Measurements from ENCODE around the gene NPR2. TPM values are rescaled to one million over a fixed set of nuclear protein-coding genes. Genes with fewer than 3 reads are reported as not detected.

Gene NPR2
- total RNA-seq, 1 experiment from 2014 or later, result 12.5 TPM

DNA sequence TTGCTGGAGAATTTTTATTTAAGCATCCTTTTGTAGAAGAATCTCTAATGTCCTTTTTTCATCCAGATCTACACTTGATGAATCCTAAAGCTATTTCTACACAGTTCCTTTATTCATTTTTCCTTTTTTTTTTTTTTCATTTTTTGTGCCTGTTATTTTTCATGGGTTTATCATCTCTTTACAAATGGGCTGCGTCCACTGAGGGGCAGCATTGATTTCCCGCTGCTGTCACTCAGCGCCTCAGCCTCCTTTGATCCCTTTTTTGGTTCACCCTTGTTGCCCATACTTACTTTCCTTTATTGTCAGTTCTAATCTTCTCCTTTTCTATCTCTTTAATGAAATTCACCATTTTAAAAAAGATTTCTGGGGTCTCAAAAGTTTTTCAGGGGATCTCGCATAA, 31.6 kb upstream of the NPR2 start:
- Histone ChIP-seq H3K23ac (ENCODE audit: insufficient read length, low read depth, low read length) (no peak overlapping the region), H3K18ac (ENCODE audit: insufficient read length, low read depth, low read length) (no peak overlapping the region), H3K79me2 (ENCODE audit: insufficient read depth, low read length) (no peaks in the 10 kb centered on the region; the same call in 1 of the 2 replicates), H4K20me1 (ENCODE audit: control insufficient read depth, insufficient read depth, insufficient read length) (no peaks in the 10 kb centered on the region), H2BK12ac (ENCODE audit: insufficient read length, low read depth, low read length) (no peak overlapping the region), H3T11ph (ENCODE audit: low read length) (no peak overlapping the region), H3K27me3 (ENCODE audit: insufficient read depth, low read length) (no peaks in the 10 kb centered on the region), H3K27ac (ENCODE audit: insufficient read length, low read depth, low read length) (no peak overlapping the region), H3K9me3 (ENCODE audit: control insufficient read depth, low read depth, low read length) (no peaks in the 10 kb centered on the region), H3K56ac (ENCODE audit: insufficient read length, low read depth, low read length) (no peak overlapping the region), H3K79me1 (ENCODE audit: insufficient read depth, low read depth, low read length, poor library complexity, severe bottlenecking) (no peaks in the 10 kb centered on the region), H2BK5ac (ENCODE audit: insufficient read length, low read length) (no peak overlapping the region), H3K4me2 (ENCODE audit: insufficient read depth, insufficient read length, low read length) (no peak overlapping the region), H4K8ac (replicated peaks; ENCODE audit: insufficient read length, low read depth, low read length) (no peak overlapping the region), H4K91ac (ENCODE audit: insufficient read length, low read depth, low read length) (no peak overlapping the region), H4K5ac (ENCODE audit: insufficient read length, low read depth, low read length) (no peak overlapping the region), H2AK5ac (ENCODE audit: insufficient read length, low read length) (no peak overlapping the region), H2BK15ac (ENCODE audit: low read depth, low read length) (no peak overlapping the region), H2BK20ac (ENCODE audit: low read depth, low read length, poor library complexity, severe bottlenecking) (no peak overlapping the region), H2AFZ (ENCODE audit: low read length) (no peak overlapping the region), H3K4ac (ENCODE audit: low read depth, low read length) (no peak overlapping the region), H3K4me1 (ENCODE audit: insufficient read depth, low read length) (no peaks in the 10 kb centered on the region), H3K23me2 (ENCODE audit: insufficient read length, low read depth, low read length, poor library complexity, severe bottlenecking) (peaks cover 3% of the 10 kb centered on the region), H2BK120ac (ENCODE audit: low read depth, low read length, poor library complexity, severe bottlenecking) (no peak overlapping the region), H3K9ac (ENCODE audit: extremely low read depth, insufficient read length, low read length) (no peak overlapping the region), H3K14ac (ENCODE audit: insufficient read depth, low read length) (no peak overlapping the region)
- Mint-ChIP-seq H3K4me1 (peaks cover 36 to 40% of the 10 kb centered on the region in 2 experiments), H3K27me3 (ENCODE audit: low read depth) (no peaks in the 10 kb centered on the region), H3K9me3 (no peaks in the 10 kb centered on the region), H3K4me3 (no peak overlapping the region), H3K36me3 (ENCODE audit: insufficient read depth in 1 of 3, low read depth in 3 of 3) (peaks cover 6 to 7% (median 7%) of the 10 kb centered on the region in 3 experiments; a peak in 6 of 7 replicates), H3K27ac (no peak overlapping the region)
- TF ChIP-seq, protein P1, sequence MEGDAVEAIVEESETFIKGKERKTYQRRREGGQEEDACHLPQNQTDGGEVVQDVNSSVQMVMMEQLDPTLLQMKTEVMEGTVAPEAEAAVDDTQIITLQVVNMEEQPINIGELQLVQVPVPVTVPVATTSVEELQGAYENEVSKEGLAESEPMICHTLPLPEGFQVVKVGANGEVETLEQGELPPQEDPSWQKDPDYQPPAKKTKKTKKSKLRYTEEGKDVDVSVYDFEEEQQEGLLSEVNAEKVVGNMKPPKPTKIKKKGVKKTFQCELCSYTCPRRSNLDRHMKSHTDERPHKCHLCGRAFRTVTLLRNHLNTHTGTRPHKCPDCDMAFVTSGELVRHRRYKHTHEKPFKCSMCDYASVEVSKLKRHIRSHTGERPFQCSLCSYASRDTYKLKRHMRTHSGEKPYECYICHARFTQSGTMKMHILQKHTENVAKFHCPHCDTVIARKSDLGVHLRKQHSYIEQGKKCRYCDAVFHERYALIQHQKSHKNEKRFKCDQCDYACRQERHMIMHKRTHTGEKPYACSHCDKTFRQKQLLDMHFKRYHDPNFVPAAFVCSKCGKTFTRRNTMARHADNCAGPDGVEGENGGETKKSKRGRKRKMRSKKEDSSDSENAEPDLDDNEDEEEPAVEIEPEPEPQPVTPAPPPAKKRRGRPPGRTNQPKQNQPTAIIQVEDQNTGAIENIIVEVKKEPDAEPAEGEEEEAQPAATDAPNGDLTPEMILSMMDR (conservative IDR thresholded peaks at IDR 0.05), result no peak
- no peak for DNase-seq
- no CpG with 5 or more reads among the region's 4 CpGs for WGBS (ENCODE audit: extremely low coverage, insufficient read length, low lambda C conversion rate)
